Ectodermal cell (in vitro differentiated cells): ENCODE measurements around the gene FNDC3B.

Experiments used
- H3K27ac ChIP-seq: 2 replicates; pipeline ENCODE4 v1.7.0; 2013; ENCODE audit warnings: mild to moderate bottlenecking, low read depth, low read length; ENCODE audit not compliant: insufficient read depth, poor library complexity, severe bottlenecking
- H3K27me3 ChIP-seq: 2 replicates; pipeline ENCODE4 v1.7.0; 2013; ENCODE audit warnings: mild to moderate bottlenecking, low read length; ENCODE audit not compliant: insufficient read depth, control insufficient read depth, poor library complexity, severe bottlenecking
- H3K36me3 ChIP-seq: one replicate; pipeline ENCODE4 v1.7.0; 2013; ENCODE audit warnings: low read length; ENCODE audit not compliant: control insufficient read depth, insufficient read depth
- H3K4me1 ChIP-seq: one replicate; pipeline ENCODE4 v1.7.0; 2013; ENCODE audit warnings: low read length; ENCODE audit not compliant: control insufficient read depth, insufficient read depth
- H3K4me3 ChIP-seq: 2 replicates; pipeline ENCODE4 v1.7.0; 2013; ENCODE audit warnings: low read depth, low read length, control low read depth; ENCODE audit not compliant: insufficient read depth
- H3K9me3 ChIP-seq: 2 replicates; pipeline ENCODE4 v1.7.0; 2013; ENCODE audit warnings: mild to moderate bottlenecking, low read length, moderate library complexity; ENCODE audit not compliant: control insufficient read depth
- WGBS, 2 experiments: methylation state at CpG; one replicate each; pipeline ENCODE4 v1.1.7; 2013; ENCODE audit warnings: missing lambda C conversion rate in 2 of 2; 5-methylcytosine and 5-hydroxymethylcytosine counted together

Gene FNDC3B

GRCh38 chr3:172156586-172156955, 117.2 kb downstream of the FNDC3B start:
- Histone ChIP-seq H3K4me3 (no peak overlapping the region), H3K9me3 (no peaks in the 10 kb centered on the region), H3K27me3 (no peaks in the 10 kb centered on the region), H3K27ac (no peak overlapping the region), H3K36me3 (no peaks in the 10 kb centered on the region), H3K4me1 (peaks cover 48% of the 10 kb centered on the region)
- 68 to 76% methylated on average over 4 to 5 of the region's 5 CpGs for WGBS, 2 experiments

GRCh38 chr3:172157564-172158258, 118.3 kb downstream of the FNDC3B start:
- H3K4me3 ChIP-seq, result no peak overlapping the region
- no peak overlapping the region for H3K27ac ChIP-seq
- 92 to 98% methylated on average over 3 of the region's 3 CpGs for WGBS, 2 experiments
- peaks cover 39% of the 10 kb centered on the region for H3K4me1 ChIP-seq
- no peaks in the 10 kb centered on the region for H3K27me3 ChIP-seq
- no peaks in the 10 kb centered on the region for H3K9me3 ChIP-seq
- no peaks in the 10 kb centered on the region for H3K36me3 ChIP-seq

- 92 to 94% methylated on average over 4 of the region's 4 CpGs for WGBS, 2 experiments
- H3K27ac ChIP-seq, result no peak overlapping the region
- H3K36me3 ChIP-seq, result no peaks in the 10 kb centered on the region
Measured at GRCh38 chr3:172158741-172159140, 119.4 kb downstream of the FNDC3B start.

GRCh38 chr3:172159376-172159775, 120.0 kb downstream of the FNDC3B start:
- Histone ChIP-seq H3K27ac (no peak overlapping the region), H3K4me3 (no peak overlapping the region), H3K36me3 (no peaks in the 10 kb centered on the region), H3K9me3 (no peaks in the 10 kb centered on the region), H3K4me1 (peaks cover 29% of the 10 kb centered on the region), H3K27me3 (no peaks in the 10 kb centered on the region)
- 100% methylated on average over 1 of the region's 1 CpG for WGBS, 2 experiments

More at GRCh38 chr3:172158741-172159140, 119.4 kb downstream of the FNDC3B start:
- Histone ChIP-seq H3K9me3 (no peaks in the 10 kb centered on the region), H3K4me1 (peaks cover 29% of the 10 kb centered on the region), H3K4me3 (no peak overlapping the region), H3K27me3 (no peaks in the 10 kb centered on the region)

GRCh38 chr3:172159962-172160538, 120.7 kb downstream of the FNDC3B start:
- no peaks in the 10 kb centered on the region for H3K27me3 ChIP-seq
- H3K27ac ChIP-seq, result peak overlapping the region; percentile 46
- H3K9me3 ChIP-seq, result no peaks in the 10 kb centered on the region
- no peaks in the 10 kb centered on the region for H3K36me3 ChIP-seq
- WGBS, 2 experiments, result 36 to 41% methylated on average over 4 of the region's 4 CpGs
- H3K4me1 ChIP-seq, result peaks cover 24% of the 10 kb centered on the region
- H3K4me3 ChIP-seq, result no peak overlapping the region

- WGBS, 2 experiments, result 93 to 96% methylated on average over 4 of the region's 4 CpGs
- Histone ChIP-seq H3K9me3 (no peaks in the 10 kb centered on the region), H3K4me1 (peaks cover 13% of the 10 kb centered on the region), H3K27ac (no peak overlapping the region), H3K36me3 (no peaks in the 10 kb centered on the region), H3K27me3 (no peaks in the 10 kb centered on the region), H3K4me3 (no peak overlapping the region)
Measured at GRCh38 chr3:172161133-172161789, 121.9 kb downstream of the FNDC3B start.

- Histone ChIP-seq H3K4me3 (no peak overlapping the region), H3K4me1 (peaks cover 9% of the 10 kb centered on the region), H3K36me3 (no peaks in the 10 kb centered on the region), H3K27me3 (no peaks in the 10 kb centered on the region), H3K9me3 (no peaks in the 10 kb centered on the region), H3K27ac (no peak overlapping the region)
- 87 to 92% methylated on average over 9 of the region's 9 CpGs for WGBS, 2 experiments
Measured at GRCh38 chr3:172161959-172162358, 122.6 kb downstream of the FNDC3B start.

GRCh38 chr3:172163320-172163719, 123.9 kb downstream of the FNDC3B start:
- H3K36me3 ChIP-seq, result no peaks in the 10 kb centered on the region
- 93 to 100% methylated on average over 1 to 3 of the region's 3 CpGs for WGBS, 2 experiments

GRCh38 chr3:172164620-172165362, 125.4 kb downstream of the FNDC3B start:
- 79 to 86% methylated on average over 5 to 6 of the region's 6 CpGs for WGBS, 2 experiments
- H3K27me3 ChIP-seq, result no peaks in the 10 kb centered on the region
- no peaks in the 10 kb centered on the region for H3K36me3 ChIP-seq
- no peaks in the 10 kb centered on the region for H3K9me3 ChIP-seq
- H3K4me3 ChIP-seq, result no peak overlapping the region
- no peak overlapping the region for H3K27ac ChIP-seq
- H3K4me1 ChIP-seq, result peaks cover 10% of the 10 kb centered on the region

More at GRCh38 chr3:172163320-172163719, 123.9 kb downstream of the FNDC3B start:
- no peaks in the 10 kb centered on the region for H3K9me3 ChIP-seq
- no peaks in the 10 kb centered on the region for H3K27me3 ChIP-seq
- H3K27ac ChIP-seq, result no peak overlapping the region
- peaks cover 9% of the 10 kb centered on the region for H3K4me1 ChIP-seq
- no peak overlapping the region for H3K4me3 ChIP-seq

- Histone ChIP-seq H3K27ac (no peak overlapping the region), H3K36me3 (no peaks in the 10 kb centered on the region), H3K4me1 (peaks cover 9% of the 10 kb centered on the region), H3K27me3 (no peaks in the 10 kb centered on the region), H3K4me3 (no peak overlapping the region), H3K9me3 (no peaks in the 10 kb centered on the region)
- 90 to 95% methylated on average over 6 of the region's 6 CpGs for WGBS, 2 experiments
Measured at GRCh38 chr3:172166261-172166660, 126.9 kb downstream of the FNDC3B start.
